Measurements from ENCODE around the gene HOXA3.
A peak's percentile ranks its signal among the peaks of the same experiment; 100 is the strongest.

The HOXA3 gene

DNA sequence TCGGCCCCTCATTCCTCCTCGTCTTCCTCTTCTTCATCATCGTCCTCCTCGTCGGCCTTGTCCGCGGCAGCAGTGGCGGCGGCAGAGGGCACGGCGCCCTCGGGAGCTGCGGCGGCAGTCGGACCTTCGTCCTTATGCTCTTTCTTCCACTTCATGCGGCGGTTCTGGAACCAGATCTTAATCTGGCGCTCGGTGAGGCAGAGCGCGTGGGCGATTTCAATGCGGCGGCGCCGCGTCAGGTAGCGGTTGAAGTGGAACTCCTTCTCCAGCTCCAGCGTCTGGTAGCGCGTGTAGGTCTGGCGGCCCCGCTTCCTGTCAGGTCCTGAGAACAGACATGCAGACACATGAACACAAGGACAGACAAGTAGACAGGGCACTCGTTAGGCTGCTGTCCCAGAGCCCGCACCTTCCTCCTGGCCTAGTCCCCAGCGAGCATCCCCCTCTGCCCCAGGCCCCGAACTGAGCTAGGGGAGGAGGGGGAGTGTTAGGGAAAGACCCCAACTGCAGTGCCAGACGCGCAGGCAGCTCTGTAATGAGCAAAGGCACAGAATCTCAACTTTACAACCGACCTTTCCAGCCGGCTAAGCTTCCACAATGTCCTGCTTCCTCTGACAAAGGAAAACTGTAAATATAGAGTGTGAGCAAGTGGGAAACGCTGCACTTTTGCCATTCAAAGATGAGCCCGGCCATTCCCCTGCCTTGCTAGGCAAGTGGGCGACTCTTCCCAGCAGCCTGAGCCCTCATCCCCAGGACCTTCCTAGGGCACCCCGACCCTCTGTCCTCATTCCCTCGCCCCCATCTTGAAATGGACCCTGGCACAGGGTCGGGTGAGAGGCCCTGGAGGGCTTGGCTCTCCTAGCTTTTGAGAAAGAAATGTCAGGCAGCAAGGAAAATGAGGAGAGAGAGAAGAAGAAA, 2.8 kb upstream of the HOXA3 start:
- no peaks in the 10 kb centered on the region for H3K9me3 Mint-ChIP-seq
- H3K4me1 Mint-ChIP-seq (ENCODE audit: low read depth): peaks cover 73% of the 10 kb centered on the region
- peaks cover 99% of the 10 kb centered on the region for H3K27me3 Mint-ChIP-seq
- H3K27ac Mint-ChIP-seq: no peak overlapping the region
- intact Hi-C loops (cut with micrococcal nuclease): loop anchor here (10.0 kb wide), 1 partner anchor 60 kb away; the partner anchor contains the start of gene HOXA1
- peak overlapping the region; percentile 71 for H3K4me3 Mint-ChIP-seq
- H3K36me3 Mint-ChIP-seq (ENCODE audit: low read depth): no peaks in the 10 kb centered on the region

DNA sequence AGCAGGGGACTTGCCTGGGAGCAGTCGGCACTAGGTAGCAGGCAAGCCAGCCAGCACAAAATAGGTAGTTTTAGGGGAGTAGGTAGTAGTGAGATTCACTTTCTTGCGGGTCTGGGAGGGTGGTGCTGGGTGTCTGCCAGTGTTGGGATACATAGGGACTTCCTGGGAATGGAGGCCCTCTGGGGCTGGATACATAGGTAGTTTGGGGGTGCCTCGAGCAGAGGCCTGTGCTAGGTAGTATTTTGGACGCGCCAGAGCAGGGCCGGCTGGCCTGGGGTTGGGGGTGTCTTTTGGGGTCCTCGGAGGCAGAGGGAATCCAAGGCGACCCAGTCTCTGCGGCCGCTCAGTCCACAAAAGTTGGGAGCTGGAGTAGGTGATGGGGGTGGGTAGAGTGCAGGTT, 2.0 kb upstream of the HOXA3 start:
- no peaks in the 10 kb centered on the region for H3K36me3 Mint-ChIP-seq (ENCODE audit: low read depth)
- no peak overlapping the region for H3K27ac Mint-ChIP-seq
- peak overlapping the region; percentile 71 for H3K4me3 Mint-ChIP-seq

DNA sequence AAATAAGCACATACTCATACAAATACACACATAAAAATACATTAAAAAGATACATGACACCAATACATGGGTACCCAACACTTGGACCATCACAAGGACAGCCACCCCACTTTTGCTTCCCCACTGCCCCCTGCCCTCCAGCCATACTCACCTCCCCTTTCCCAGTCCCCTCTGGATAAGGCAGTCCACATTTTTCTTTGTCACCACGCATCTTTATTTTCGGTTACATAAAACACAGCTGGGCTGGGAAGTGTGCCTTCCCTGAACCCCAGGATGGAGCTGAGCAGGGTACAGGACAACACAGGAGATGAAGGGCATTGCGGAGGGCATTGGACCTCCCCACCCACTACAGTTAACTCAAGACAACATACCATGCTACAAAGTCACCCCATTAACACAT, 1.1 kb upstream of the HOXA3 start:
- H3K4me3 Mint-ChIP-seq: no peak overlapping the region
- H3K4me1 Mint-ChIP-seq (ENCODE audit: low read depth): peaks cover 62% of the 10 kb centered on the region
- no peak overlapping the region for H3K27ac Mint-ChIP-seq
- peaks cover 99% of the 10 kb centered on the region for H3K27me3 Mint-ChIP-seq
- no peaks in the 10 kb centered on the region for H3K36me3 Mint-ChIP-seq (ENCODE audit: low read depth)
- H3K9me3 Mint-ChIP-seq: no peaks in the 10 kb centered on the region
- intact Hi-C loops (cut with micrococcal nuclease): loop anchor here (10.0 kb wide), 1 partner anchor 59 kb away; the partner anchor contains the start of gene HOXA1

More for the DNA sequence above, 2.0 kb upstream of the HOXA3 start:
- Mint-ChIP-seq H3K27me3 (peaks cover 99% of the 10 kb centered on the region), H3K4me1 (ENCODE audit: low read depth) (peaks cover 66% of the 10 kb centered on the region), H3K9me3 (no peaks in the 10 kb centered on the region)
- intact Hi-C loops (cut with micrococcal nuclease): loop anchor here (10.0 kb wide), 1 partner anchor 60 kb away; the partner anchor contains the start of gene HOXA1

DNA sequence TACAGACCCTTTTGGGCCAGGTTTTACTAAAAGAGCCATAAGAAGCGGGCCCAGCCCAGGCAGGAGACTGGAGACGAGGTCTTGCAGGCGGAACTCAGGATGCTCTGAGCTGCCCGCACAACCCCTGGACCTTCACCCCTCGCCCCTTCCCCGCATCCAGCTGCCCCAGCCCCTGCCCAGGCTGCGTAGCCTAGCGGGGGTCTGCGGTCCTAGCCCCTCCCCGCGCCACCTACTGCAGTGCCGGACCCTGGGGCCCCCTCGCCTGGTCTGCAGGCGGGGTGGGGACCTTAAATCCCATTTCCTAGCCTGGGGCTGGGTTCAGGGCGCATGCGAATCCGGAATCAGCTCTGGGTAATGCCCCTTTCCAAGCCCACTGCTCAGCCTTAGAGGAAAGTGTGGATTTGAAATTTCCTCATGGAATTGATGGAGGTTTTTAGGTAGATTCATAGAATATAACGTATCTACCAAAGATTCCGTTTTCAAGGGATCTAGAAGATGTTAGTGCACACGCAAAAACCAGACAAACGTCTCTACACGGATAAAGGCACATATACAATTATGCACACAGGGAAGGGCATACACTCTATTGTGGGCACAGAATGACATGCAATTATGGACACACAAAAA, 546 bp upstream of the HOXA3 start:
- Mint-ChIP-seq H3K27ac (no peak overlapping the region), H3K4me3 (no peak overlapping the region), H3K27me3 (peaks cover 99% of the 10 kb centered on the region), H3K4me1 (ENCODE audit: low read depth) (peaks cover 62% of the 10 kb centered on the region), H3K9me3 (no peaks in the 10 kb centered on the region), H3K36me3 (ENCODE audit: low read depth) (no peaks in the 10 kb centered on the region)
- intact Hi-C loops (cut with micrococcal nuclease): loop anchor here (10.0 kb wide), 1 partner anchor 58 kb away; the partner anchor contains the start of gene HOXA1

DNA sequence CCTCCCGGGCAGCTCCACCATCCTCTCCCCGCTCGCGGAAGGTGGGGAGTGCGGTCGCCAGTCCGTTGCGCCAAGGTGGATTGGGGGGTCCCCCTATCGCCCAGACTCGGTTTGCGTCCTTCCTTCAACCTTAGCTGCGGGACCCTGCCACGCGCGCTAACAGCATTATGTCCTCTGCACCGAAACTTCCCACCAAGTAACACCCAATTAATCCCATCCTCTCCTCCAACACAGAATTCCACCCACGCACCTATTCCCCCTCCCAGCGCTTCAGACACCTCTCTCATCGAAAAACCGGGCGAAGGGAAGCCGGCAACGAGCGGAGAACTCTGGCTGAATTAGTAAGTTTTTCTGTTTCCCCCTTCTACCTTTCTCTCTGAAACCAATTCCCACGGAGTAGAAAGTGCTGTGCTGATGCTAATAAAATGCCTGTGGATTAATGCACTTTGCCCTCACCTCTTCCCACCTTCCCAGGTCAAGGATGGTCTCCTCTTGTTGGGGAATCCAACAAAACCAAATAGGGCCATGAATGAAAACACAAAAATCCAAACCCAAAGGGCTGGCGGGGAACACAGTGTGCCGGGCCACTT, 947 bp downstream of the HOXA3 start:
- no peaks in the 10 kb centered on the region for H3K36me3 Mint-ChIP-seq (ENCODE audit: low read depth)
- no peaks in the 10 kb centered on the region for H3K9me3 Mint-ChIP-seq
- peak overlapping the region; percentile 70 for H3K4me3 Mint-ChIP-seq
- intact Hi-C loops (cut with micrococcal nuclease): loop anchor here (10.0 kb wide), 1 partner anchor 57 kb away; the partner anchor contains the start of gene HOXA1
- H3K27me3 Mint-ChIP-seq: peaks cover 98% of the 10 kb centered on the region
- peaks cover 65% of the 10 kb centered on the region for H3K4me1 Mint-ChIP-seq (ENCODE audit: low read depth)
- peak overlapping the region; percentile 7 for H3K27ac Mint-ChIP-seq

DNA sequence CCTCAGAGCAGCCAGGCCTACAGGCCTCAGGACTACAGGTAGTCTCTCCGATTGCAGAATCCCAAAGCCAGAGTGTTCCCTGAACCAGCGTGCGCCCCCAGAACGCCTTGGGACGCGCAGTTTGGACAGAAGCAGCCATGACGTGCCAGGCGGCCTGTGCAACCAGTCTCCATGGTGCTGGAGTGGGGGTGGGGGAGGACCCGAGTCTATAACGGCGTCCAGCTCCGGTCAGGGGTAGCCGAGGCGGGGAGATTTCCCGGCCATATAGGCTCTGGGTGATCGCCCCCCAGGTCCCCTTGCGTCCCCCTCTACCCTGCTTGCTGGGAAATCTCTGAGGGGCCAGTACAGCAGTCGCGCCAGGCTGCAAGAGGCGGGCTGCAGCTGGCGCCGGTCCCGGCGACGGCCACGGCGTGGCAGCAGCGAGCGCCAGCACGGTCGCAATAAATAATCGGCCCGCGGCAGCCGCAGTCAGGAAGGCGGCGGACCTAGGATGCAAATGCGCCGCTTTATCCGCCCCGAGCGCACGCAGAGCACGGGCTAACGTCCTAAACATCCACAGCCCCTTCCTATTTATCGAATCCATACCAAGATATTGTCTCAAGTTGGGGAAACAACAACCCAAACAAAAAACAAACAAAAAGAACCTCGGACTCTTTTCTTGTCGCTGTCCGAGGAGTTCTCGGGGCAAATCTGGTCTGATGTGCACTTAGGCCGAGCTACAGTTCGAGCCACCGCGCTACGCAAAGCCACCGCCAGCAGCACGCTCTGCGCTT, 1.6 kb downstream of the HOXA3 start:
- H3K36me3 Mint-ChIP-seq (ENCODE audit: low read depth): no peaks in the 10 kb centered on the region
- no peaks in the 10 kb centered on the region for H3K9me3 Mint-ChIP-seq
- intact Hi-C loops (cut with micrococcal nuclease): loop anchor here (10.0 kb wide), 1 partner anchor 56 kb away; the partner anchor contains the start of gene HOXA1
- peaks cover 98% of the 10 kb centered on the region for H3K27me3 Mint-ChIP-seq
- peaks cover 58% of the 10 kb centered on the region for H3K4me1 Mint-ChIP-seq (ENCODE audit: low read depth)
- H3K27ac Mint-ChIP-seq: peak overlapping the region; percentile 7
- peak overlapping the region; percentile 70 for H3K4me3 Mint-ChIP-seq

DNA sequence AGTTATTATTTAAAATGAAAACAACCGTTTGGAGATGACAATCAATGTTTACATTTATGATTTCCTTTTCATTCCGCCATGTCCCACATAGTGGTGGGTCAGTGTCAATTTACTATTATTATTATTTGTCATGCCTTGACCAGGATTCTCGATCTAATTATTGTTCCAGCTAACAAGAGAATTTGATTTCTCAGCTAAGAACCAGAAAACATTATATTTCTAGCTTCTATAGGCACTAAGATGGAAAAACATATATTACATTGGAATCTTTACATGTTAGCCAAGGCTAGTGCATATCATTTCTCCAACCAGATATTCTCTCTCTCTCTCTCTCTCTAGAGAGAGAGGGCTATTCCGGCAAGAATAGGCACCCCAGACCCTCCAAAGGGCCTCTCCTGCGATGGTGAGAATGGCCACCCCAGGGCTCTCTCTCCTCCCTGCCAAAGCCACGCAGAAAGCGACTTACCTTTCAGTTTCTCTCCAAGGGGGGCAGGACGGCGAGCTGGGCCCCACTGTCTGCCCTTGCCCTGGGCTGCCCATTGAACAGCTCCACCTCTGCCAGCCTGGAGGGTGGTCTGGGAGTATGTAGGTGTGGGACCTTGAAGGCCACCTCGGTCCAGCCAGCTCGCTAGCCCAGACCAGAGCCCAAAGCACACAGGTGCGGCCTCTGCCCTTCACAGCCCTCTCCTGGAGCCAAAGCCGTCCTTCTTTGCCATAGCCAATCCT, 2.4 kb downstream of the HOXA3 start:
- intact Hi-C loops (cut with micrococcal nuclease): loop anchor here (5.0 to 10.0 kb wide), 2 partner anchors 55 to 288 kb away; partner anchors contain the start of genes HOXA1 and SKAP2
- Mint-ChIP-seq H3K36me3 (ENCODE audit: low read depth) (no peaks in the 10 kb centered on the region), H3K9me3 (no peaks in the 10 kb centered on the region), H3K27ac (no peak overlapping the region), H3K27me3 (peaks cover 98% of the 10 kb centered on the region), H3K4me3 (peak overlapping the region; percentile 70), H3K4me1 (ENCODE audit: low read depth) (peaks cover 57% of the 10 kb centered on the region)

DNA sequence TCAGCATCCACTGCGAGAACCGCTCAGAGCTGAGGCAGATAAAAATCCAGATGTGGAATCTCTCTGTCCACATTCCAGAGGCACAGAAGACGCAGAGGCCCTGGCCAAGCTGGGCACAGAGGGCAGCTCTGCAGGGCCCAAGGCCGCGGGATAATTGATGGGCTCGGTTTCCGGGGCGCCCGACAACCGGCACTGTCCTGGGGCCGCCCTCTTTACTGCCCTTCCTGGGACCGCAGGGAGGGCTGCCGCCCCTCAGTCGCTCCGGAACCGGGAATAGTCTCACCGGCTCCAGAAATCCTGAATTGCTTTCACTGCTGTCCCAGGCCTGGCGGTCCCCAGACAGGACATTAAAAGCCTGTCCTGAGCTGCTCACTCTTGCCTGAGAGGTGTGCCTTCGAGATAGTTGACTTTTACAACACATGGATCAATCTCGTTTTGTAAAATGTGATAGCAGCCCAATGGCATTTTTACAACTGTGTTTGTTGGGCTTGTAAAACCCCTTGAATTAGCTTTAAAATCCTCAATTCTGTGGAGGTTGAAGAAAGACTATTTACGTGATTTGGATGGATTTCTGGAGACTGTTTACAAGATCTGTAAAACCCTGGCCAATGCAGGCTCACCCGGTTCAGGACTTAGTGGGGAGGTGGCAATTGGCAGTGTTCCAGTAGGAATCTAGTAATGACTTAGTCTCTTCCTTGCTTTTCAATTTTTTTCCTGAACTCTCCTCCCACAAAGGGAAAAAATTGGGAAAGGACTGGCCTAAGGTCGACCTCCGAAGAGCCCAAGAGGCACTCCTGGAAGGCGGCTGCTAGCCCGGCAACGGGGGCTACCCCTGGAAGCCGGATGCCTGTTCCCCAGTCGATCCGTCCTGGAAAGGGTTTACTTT, 3.4 kb downstream of the HOXA3 start:
- H3K4me3 Mint-ChIP-seq: no peak overlapping the region
- H3K27ac Mint-ChIP-seq: no peak overlapping the region
- intact Hi-C loops (cut with micrococcal nuclease): loop anchor here (5.0 kb wide), 1 partner anchor 287 kb away; the partner anchor contains the start of gene SKAP2
- H3K4me1 Mint-ChIP-seq (ENCODE audit: low read depth): peaks cover 50% of the 10 kb centered on the region
- H3K27me3 Mint-ChIP-seq: peaks cover 96% of the 10 kb centered on the region
- no peaks in the 10 kb centered on the region for H3K36me3 Mint-ChIP-seq (ENCODE audit: low read depth)
- no peaks in the 10 kb centered on the region for H3K9me3 Mint-ChIP-seq

DNA sequence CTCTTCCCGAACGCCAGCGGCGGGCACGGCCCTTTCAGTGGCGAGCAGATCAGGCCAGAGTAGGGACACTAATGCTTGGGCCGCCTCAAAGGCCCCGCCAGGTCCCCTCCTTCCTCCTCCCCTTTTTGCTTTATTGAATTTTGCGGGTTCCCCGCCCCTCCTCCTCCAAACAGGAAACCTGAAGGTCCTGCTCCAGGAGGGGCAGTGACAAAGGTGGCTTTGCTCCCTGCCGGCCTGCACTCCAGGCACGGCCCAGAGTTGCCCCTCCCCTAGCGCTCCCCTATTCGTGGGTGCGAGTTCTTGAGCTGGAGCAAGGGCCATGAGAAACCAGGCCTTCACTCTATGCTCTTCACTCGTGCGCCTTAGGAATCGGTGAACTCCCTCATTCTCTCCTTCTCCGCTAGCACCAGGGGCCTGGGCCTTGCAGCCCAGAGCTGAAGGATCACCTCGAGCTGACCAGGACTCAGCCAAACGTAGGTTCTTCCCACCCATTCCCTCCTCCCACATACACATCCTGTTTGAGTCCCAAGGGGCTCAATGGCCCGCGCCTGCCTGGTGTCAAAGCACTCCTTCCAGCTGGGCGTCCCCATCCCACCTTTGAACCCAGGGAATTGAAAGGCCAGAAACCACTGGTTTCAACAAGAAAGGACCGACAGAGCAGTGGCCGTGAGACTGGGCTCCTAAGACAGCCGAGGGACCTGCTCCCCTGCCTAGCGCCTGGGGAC, 4.2 kb downstream of the HOXA3 start:
- no peak overlapping the region for H3K27ac Mint-ChIP-seq
- H3K9me3 Mint-ChIP-seq: no peaks in the 10 kb centered on the region
- H3K4me3 Mint-ChIP-seq: peak overlapping the region; percentile 70
- peaks cover 50% of the 10 kb centered on the region for H3K4me1 Mint-ChIP-seq (ENCODE audit: low read depth)
- H3K27me3 Mint-ChIP-seq: peaks cover 89% of the 10 kb centered on the region
- intact Hi-C loops (cut with micrococcal nuclease): loop anchor here (5.0 kb wide), 1 partner anchor 286 kb away; the partner anchor contains the start of gene SKAP2
- H3K36me3 Mint-ChIP-seq (ENCODE audit: low read depth): no peaks in the 10 kb centered on the region

DNA sequence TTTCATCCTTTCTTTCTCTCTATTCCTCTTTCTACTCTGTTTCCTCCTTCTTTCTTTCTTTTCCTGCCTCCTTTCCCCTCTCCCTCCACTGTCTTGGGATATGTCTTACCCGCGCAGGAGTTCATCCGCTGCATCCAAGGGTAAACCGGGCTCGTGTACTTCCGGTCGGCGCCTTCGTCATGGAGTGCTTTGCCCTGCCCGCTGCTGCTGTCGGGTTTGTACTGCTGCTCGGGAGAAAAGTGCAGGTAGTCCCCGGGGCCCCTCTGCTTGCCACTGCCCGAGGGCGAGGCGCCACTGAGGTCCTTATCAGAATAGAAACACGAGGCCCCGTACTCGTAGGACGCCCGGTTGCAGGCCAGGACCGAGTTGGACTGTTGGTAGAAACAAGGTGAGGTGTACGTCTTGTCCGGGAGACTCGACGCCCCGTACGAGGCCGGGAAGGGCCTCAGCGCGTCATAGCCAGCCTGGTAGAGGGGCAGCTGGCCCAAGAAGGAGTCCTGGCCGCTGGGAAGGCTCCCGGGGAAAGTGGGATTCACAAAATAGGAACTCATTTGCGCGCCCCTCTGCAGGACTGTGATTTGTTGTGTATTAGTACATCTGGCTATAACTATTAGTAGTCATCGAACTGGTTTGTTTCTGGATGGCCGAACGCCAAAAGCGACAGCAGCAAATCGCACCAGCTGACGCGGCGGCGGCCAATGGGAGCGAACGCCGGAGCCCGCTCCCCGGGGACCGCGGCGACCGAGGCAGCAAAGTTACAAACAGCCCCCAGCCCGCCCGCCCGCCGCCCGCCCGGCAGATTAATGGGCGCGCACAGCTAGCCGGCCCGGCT, 5.0 kb downstream of the HOXA3 start, which contains the start of gene HOXA6:
Gene HOXA6, minus strand, starts transcription at position 576 of the 832 bp plus-strand sequence. Its CDS starts 25 bp downstream, at position 551.
- Mint-ChIP-seq H3K27me3 (peaks cover 88% of the 10 kb centered on the region), H3K4me1 (ENCODE audit: low read depth) (peaks cover 47% of the 10 kb centered on the region), H3K9me3 (no peaks in the 10 kb centered on the region), H3K4me3 (peak within 1 kb of the TSS; percentile 70), H3K36me3 (ENCODE audit: low read depth) (no peaks in the 10 kb centered on the region), H3K27ac (no peak within 1 kb of the TSS)
- intact Hi-C loops (cut with micrococcal nuclease): loop anchor here (5.0 kb wide), 1 partner anchor 285 kb away; the partner anchor contains the start of gene SKAP2

Measured in dendritic cell treated with granulocyte-macrophage colony-stimulating factor and Interleukin-4, amounts not matched to agents 40 ng/mL and 50 ng/mL, for 4 days (primary cell).